ENCODE data around the gene SPSB1. TPM values are rescaled to one million over a fixed set of nuclear protein-coding genes. Genes with fewer than 3 reads are reported as not detected.
A peak's percentile ranks its signal among the peaks of the same experiment; 100 is the strongest.

SPSB1 gene
- total and polyA plus RNA-seq, 2 experiments from 2014 or later = 4.6 to 5.4 TPM

- DNase-seq (ENCODE audit: low read depth in 1 of 2, low spot score in 1 of 2) = peak in 1 of 2 donors; percentile 74
- H3K27me3 ChIP-seq = no peaks in the 10 kb centered on the region
- peaks cover 49% of the 10 kb centered on the region for H3K4me1 ChIP-seq (ENCODE audit: low read depth)
- H3K27ac ChIP-seq = peak overlapping the region; percentile 53
- TF ChIP-seq CTCF (IDR thresholded peaks at IDR 0.05; ENCODE audit: low read depth, low read length) = peak; percentile 72
- H3K36me3 ChIP-seq = peaks cover 4% of the 10 kb centered on the region
- no peak overlapping the region for H3K4me3 ChIP-seq
- no peaks in the 10 kb centered on the region for H3K9me3 ChIP-seq (ENCODE audit: low read depth)
These were observed 42.9 kb upstream of the SPSB1 start for GRCh38 chr1:9249534-9250410.

DNA sequence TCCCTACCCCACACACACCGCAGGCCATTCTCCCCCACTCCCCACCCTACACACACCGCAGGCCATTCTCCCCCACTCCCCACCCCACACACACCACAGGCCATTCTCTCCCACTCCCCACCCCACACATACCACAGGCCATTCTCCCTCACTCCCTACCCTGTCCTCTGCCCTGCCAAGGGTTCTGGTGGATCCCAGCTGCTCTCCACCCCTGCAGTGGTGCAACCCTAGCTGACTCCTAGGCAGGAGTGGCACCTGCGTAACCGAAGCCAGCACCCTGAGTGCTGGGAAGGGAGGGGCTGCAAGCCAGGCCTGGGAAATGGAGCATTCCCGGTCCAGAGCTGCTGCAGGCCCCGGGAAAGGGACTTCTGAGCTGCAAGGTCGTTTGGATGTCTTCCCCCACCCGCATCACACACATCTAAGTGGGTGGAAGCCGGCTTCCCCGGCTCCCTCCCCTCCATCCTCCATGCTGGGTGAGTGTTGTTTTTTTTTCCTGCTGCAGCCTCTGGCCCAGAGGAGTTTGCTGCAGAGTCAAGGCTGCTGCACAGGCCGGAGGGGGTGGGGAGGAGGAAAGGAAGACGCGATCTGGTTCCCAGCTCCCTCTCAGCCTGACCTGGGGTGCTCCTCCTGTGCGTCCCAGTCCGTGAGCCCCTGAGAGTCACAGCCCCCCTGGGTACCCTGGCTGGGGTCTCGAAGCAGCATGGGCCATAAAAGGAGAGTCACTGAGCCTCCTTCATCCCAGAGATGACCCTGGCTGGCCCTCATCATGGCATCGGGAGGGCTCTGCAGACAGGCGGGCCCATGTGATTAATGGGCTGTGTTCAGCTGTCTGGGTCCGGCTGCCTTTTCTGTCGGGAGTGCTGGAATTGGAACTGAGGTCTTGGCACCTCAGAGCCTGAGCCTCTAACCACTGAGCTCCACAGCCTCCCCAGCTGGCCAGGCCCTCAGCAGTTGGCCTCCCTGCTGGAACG lies 42.0 kb upstream of the SPSB1 start:
- DNase-seq (ENCODE audit: low read depth in 1 of 2, low spot score in 1 of 2) = peak in 1 of 2 donors; percentile 68
- Histone ChIP-seq H3K27me3 (no peaks in the 10 kb centered on the region), H3K27ac (peak overlapping the region; percentile 71), H3K9me3 (ENCODE audit: low read depth) (no peaks in the 10 kb centered on the region), H3K36me3 (peaks cover 4% of the 10 kb centered on the region), H3K4me3 (no peak overlapping the region), H3K4me1 (ENCODE audit: low read depth) (peaks cover 49% of the 10 kb centered on the region)
- TF ChIP-seq CTCF (IDR thresholded peaks at IDR 0.05; ENCODE audit: low read depth, low read length) = no peak

GRCh38 chr1:9251501-9251900 lies 41.2 kb upstream of the SPSB1 start:
- no peak for DNase-seq (ENCODE audit: low read depth in 1 of 2, low spot score in 1 of 2)
- Histone ChIP-seq H3K4me1 (ENCODE audit: low read depth) (peaks cover 49% of the 10 kb centered on the region), H3K27me3 (no peaks in the 10 kb centered on the region), H3K36me3 (peaks cover 4% of the 10 kb centered on the region), H3K9me3 (ENCODE audit: low read depth) (no peaks in the 10 kb centered on the region), H3K27ac (peak overlapping the region; percentile 71), H3K4me3 (no peak overlapping the region)
- no peak for TF ChIP-seq CTCF (IDR thresholded peaks at IDR 0.05; ENCODE audit: low read depth, low read length)

GRCh38 chr1:9253004-9253403 lies 39.7 kb upstream of the SPSB1 start:
- Histone ChIP-seq H3K4me1 (ENCODE audit: low read depth) (peaks cover 49% of the 10 kb centered on the region), H3K27me3 (no peaks in the 10 kb centered on the region), H3K9me3 (ENCODE audit: low read depth) (no peaks in the 10 kb centered on the region), H3K36me3 (no peaks in the 10 kb centered on the region), H3K27ac (peak overlapping the region; percentile 52), H3K4me3 (no peak overlapping the region)
- DNase-seq (ENCODE audit: low read depth in 1 of 2, low spot score in 1 of 2) = no peak
- no peak for TF ChIP-seq CTCF (IDR thresholded peaks at IDR 0.05; ENCODE audit: low read depth, low read length)

DNA sequence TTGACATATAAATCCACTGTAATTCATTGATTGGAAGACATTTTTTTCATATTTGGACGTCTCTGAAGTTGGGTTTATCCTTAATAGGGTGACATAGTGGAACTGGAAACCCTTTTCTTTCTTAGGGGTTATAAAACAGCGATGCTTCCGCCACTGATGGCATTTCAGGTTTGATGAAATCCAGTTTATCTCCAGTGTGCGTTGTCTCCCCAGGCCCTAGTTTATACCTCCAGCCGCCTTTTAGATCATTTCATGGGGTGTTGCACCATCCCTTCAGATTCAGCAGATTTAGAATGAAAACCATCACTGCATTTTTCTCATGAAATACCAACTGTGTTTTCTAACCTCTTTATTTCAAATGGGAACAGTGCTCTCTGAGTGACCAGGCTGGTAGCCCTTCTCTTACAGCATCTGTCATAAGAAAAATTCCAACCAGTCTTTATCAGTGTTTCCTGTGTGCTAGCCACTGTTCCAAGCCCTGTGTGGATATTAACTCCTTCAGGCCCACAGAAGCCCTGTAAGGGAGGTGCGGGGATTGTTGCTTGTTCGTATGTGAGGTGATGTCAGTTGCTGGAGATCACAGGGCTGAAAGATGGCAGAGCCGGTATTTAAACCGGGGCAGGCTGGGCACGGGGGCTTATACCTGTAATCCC lies 39.1 kb upstream of the SPSB1 start:
- Histone ChIP-seq H3K27me3 (no peaks in the 10 kb centered on the region), H3K27ac (peak overlapping the region; percentile 52), H3K36me3 (no peaks in the 10 kb centered on the region), H3K4me1 (ENCODE audit: low read depth) (peaks cover 49% of the 10 kb centered on the region), H3K9me3 (ENCODE audit: low read depth) (no peaks in the 10 kb centered on the region), H3K4me3 (no peak overlapping the region)
- no peak for TF ChIP-seq CTCF (IDR thresholded peaks at IDR 0.05; ENCODE audit: low read depth, low read length)
- peak; percentile 64 to 88 for DNase-seq (ENCODE audit: low read depth in 1 of 2, low spot score in 1 of 2)

All from cardiac muscle cell (in vitro differentiated cells and primary cell).